Astrocyte of the cerebellum (primary cell): ENCODE results near the gene PADI2.

Experiments
- DNase-seq: peaks from one replicate; pipeline ENCODE4 v3.0.0-alpha.2; 2011; ENCODE audit warnings: low read depth
- H3K4me3 ChIP-seq: 2 replicates; pipeline ENCODE4 v1.5.1; 2011; ENCODE audit warnings: mild to moderate bottlenecking, low read depth, low read length, moderate library complexity
- CTCF ChIP-seq: IDR thresholded peaks from 2 replicates; pipeline ENCODE4 v1.5.1; 2012; ENCODE audit warnings: low read length, low read depth, moderate library complexity, mild to moderate bottlenecking; ENCODE audit errors: missing control alignments
- in situ Hi-C: cut with HindIII; loops from 2 replicates; pipeline ENCODE4 v1.10.0; 2017; ENCODE audit warnings: low sequenced_read_pairs

Gene PADI2

GRCh38 chr1:17118268-17118667 is 983 bp downstream of the PADI2 start:
- DNase-seq: no peak
- TF ChIP-seq CTCF: no peak
- in situ Hi-C loops: no loop called here
- peak overlapping the region; percentile 53 for H3K4me3 ChIP-seq

GRCh38 chr1:17117451-17118265 is 1.6 kb downstream of the PADI2 start:
- peak overlapping the region; percentile 53 for H3K4me3 ChIP-seq
- DNase-seq: no peak
- TF ChIP-seq CTCF: no peak
- in situ Hi-C loops: no loop called here

- H3K4me3 ChIP-seq: no peak overlapping the region
- TF ChIP-seq CTCF: no peak
- no peak for DNase-seq
- in situ Hi-C loops: no loop called here
Observed at GRCh38 chr1:17116643-17117042, 2.6 kb downstream of the PADI2 start.

- H3K4me3 ChIP-seq: no peak overlapping the region
- no peak for DNase-seq
- in situ Hi-C loops: loop anchor here (5.0 kb wide), 1 partner anchor 42 kb away; no protein-coding TSS in a partner anchor
- no peak for TF ChIP-seq CTCF
Observed at GRCh38 chr1:17113963-17114362, 5.3 kb downstream of the PADI2 start.

- no peak for TF ChIP-seq CTCF
- in situ Hi-C loops: loop anchor here (5.0 kb wide), 1 partner anchor 40 kb away; no protein-coding TSS in a partner anchor
- DNase-seq: no peak
- H3K4me3 ChIP-seq: no peak overlapping the region
Observed at GRCh38 chr1:17112496-17113236, 6.6 kb downstream of the PADI2 start.

GRCh38 chr1:17112076-17112475 is 7.2 kb downstream of the PADI2 start:
- TF ChIP-seq CTCF: no peak
- H3K4me3 ChIP-seq: no peak overlapping the region
- in situ Hi-C loops: loop anchor here (5.0 kb wide), 1 partner anchor 40 kb away; no protein-coding TSS in a partner anchor
- DNase-seq: no peak
